Neuronal stem cell (in vitro differentiated cells): ENCODE measurements around the gene SYT6. TPM values are rescaled to one million over a fixed set of nuclear protein-coding genes. Genes with fewer than 3 reads are reported as not detected.
A peak's percentile ranks its signal among the peaks of the same experiment; 100 is the strongest.

Experiments
- DNase-seq: peaks from one replicate; pipeline ENCODE4 v3.0.0-alpha.2; 2013; ENCODE audit warnings: low spot score
- H2AFZ ChIP-seq: one replicate; pipeline ENCODE4 v1.6.1; 2013; ENCODE audit warnings: mild to moderate bottlenecking, low read length, inconsistent platforms
- H2AK5ac ChIP-seq: 2 replicates; pipeline ENCODE4 v1.6.1; 2013; ENCODE audit warnings: low read depth, mild to moderate bottlenecking, inconsistent platforms, low read length, moderate library complexity, mixed read lengths
- H2BK120ac ChIP-seq: 2 replicates; pipeline ENCODE4 v1.6.1; 2013; ENCODE audit warnings: low read depth, mild to moderate bottlenecking, inconsistent platforms, low read length, moderate library complexity, mixed read lengths
- H2BK12ac ChIP-seq: one replicate; pipeline ENCODE4 v1.6.1; 2013; ENCODE audit warnings: low read length, inconsistent platforms
- H2BK15ac ChIP-seq: 2 replicates; pipeline ENCODE4 v1.6.1; 2013; ENCODE audit warnings: mild to moderate bottlenecking, low read length, inconsistent platforms, mixed read lengths
- H2BK5ac ChIP-seq: one replicate; pipeline ENCODE4 v1.6.1; 2013; ENCODE audit warnings: inconsistent platforms, mild to moderate bottlenecking, low read length, moderate library complexity
- H3K14ac ChIP-seq: one replicate; pipeline ENCODE4 v1.6.1; 2013; ENCODE audit warnings: low read length, inconsistent platforms
- H3K18ac ChIP-seq: 2 replicates; pipeline ENCODE4 v1.6.1; 2013; ENCODE audit warnings: low read length, inconsistent platforms
- H3K23ac ChIP-seq: 2 replicates; pipeline ENCODE4 v1.6.1; 2013; ENCODE audit warnings: low read depth, mild to moderate bottlenecking, mixed read lengths, low read length, inconsistent platforms; ENCODE audit not compliant: poor library complexity
- H3K27ac ChIP-seq: replicated peaks from 3 replicates; pipeline ENCODE4 v1.5.1; 2013; ENCODE audit warnings: low read length, inconsistent platforms
- H3K27me3 ChIP-seq, 3 experiments: 2 replicates each; pipeline ENCODE4 v1.6.1; 2013; ENCODE audit warnings: low read length in 3 of 3, mild to moderate bottlenecking in 2 of 3, inconsistent platforms in 1 of 3, low read depth in 1 of 3, mixed read lengths in 1 of 3, moderate library complexity in 1 of 3; ENCODE audit not compliant: control insufficient read depth in 3 of 3, insufficient read depth in 3 of 3
- H3K36me3 ChIP-seq, 2 donors: replicated peaks in 1 of 2; 2 replicates each; pipeline ENCODE4 v1.6.1; 2013; ENCODE audit warnings: low read length in 2 of 2; ENCODE audit not compliant: control insufficient read depth in 2 of 2, insufficient read depth in 2 of 2
- H3K4ac ChIP-seq: 2 replicates; pipeline ENCODE4 v1.6.1; 2013; ENCODE audit warnings: inconsistent platforms, mild to moderate bottlenecking, low read length, moderate library complexity
- H3K4me1 ChIP-seq, 2 donors: 1 replicate in 1 of 2; 2 replicates in 1 of 2; pipeline ENCODE4 v1.6.1; 2013; ENCODE audit warnings: low read length in 2 of 2, low read depth in 1 of 2; ENCODE audit not compliant: control insufficient read depth in 2 of 2, insufficient read depth in 1 of 2
- H3K4me2 ChIP-seq: one replicate; pipeline ENCODE4 v1.6.1; 2013; ENCODE audit warnings: mild to moderate bottlenecking, low read length, inconsistent platforms; ENCODE audit not compliant: insufficient read depth, poor library complexity, severe bottlenecking
- H3K4me3 ChIP-seq, 2 donors: 2 replicates each; pipeline ENCODE4 v1.5.1; 2013; ENCODE audit warnings: low read length in 2 of 2, mild to moderate bottlenecking in 2 of 2, inconsistent platforms in 1 of 2, moderate library complexity in 1 of 2
- H3K79me1 ChIP-seq: one replicate; pipeline ENCODE4 v1.6.1; 2013; ENCODE audit warnings: low read depth, mild to moderate bottlenecking, inconsistent platforms, low read length, moderate library complexity
- H3K9ac ChIP-seq: one replicate; pipeline ENCODE4 v1.6.1; 2013; ENCODE audit warnings: mild to moderate bottlenecking, low read depth, low read length, inconsistent platforms; ENCODE audit not compliant: poor library complexity
- H3K9me3 ChIP-seq, 2 donors: replicated peaks in 1 of 2; 2 replicates each; pipeline versions ENCODE3 to v1.6.1; 2013; ENCODE audit warnings: low read length in 2 of 2, mild to moderate bottlenecking in 2 of 2, inconsistent platforms in 1 of 2, low read depth in 1 of 2, mixed read lengths in 1 of 2, moderate library complexity in 1 of 2; ENCODE audit not compliant: control insufficient read depth in 2 of 2, insufficient read depth in 1 of 2
- H4K8ac ChIP-seq: one replicate; pipeline ENCODE4 v1.6.1; 2013; ENCODE audit warnings: low read depth, mild to moderate bottlenecking, inconsistent platforms, low read length, moderate library complexity
- H4K91ac ChIP-seq: one replicate; pipeline ENCODE4 v1.6.1; 2013; ENCODE audit warnings: low read length, low read depth, mild to moderate bottlenecking, inconsistent platforms; ENCODE audit not compliant: poor library complexity
- WGBS, 2 donors: extraction: QIAGEN DNeasy Blood & Tissue Kit; methylation state at CpG; one replicate each; pipeline ENCODE4 v1.1.7; 2013; ENCODE audit warnings: missing lambda C conversion rate in 2 of 2, mixed read lengths in 1 of 2; ENCODE audit not compliant: insufficient read length in 2 of 2, insufficient replicate concordance in 1 of 2; ENCODE audit errors: extremely low coverage in 2 of 2; 5-methylcytosine and 5-hydroxymethylcytosine counted together
- polyA plus RNA-seq, 2 experiments: library from polyadenylated mRNA; stranded (reverse); fragments of 200-250 nt; gene quantifications; one replicate each; pipeline ENCODE4 v1.2.3, GENCODE V29; 2013

The SYT6 gene, protein sequence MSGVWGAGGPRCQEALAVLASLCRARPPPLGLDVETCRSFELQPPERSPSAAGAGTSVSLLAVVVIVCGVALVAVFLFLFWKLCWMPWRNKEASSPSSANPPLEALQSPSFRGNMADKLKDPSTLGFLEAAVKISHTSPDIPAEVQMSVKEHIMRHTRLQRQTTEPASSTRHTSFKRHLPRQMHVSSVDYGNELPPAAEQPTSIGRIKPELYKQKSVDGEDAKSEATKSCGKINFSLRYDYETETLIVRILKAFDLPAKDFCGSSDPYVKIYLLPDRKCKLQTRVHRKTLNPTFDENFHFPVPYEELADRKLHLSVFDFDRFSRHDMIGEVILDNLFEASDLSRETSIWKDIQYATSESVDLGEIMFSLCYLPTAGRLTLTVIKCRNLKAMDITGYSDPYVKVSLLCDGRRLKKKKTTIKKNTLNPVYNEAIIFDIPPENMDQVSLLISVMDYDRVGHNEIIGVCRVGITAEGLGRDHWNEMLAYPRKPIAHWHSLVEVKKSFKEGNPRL
- polyA plus RNA-seq (2013, experiment 1 of 2) = 6.2 TPM
- 6.2 TPM for polyA plus RNA-seq (2013, experiment 2 of 2)

GRCh38 chr1:114153261-114154145, at the start of gene SYT6:
Gene SYT6 (minus strand): TSS chr1:114153869. CDS start chr1:114153772, 97 bp downstream.
- H2BK15ac ChIP-seq = peak within 1 kb of the TSS; percentile 91
- no peak within 1 kb of the TSS for H4K91ac ChIP-seq
- WGBS, 2 donors = no CpG with 5 or more reads among the region's 70 CpGs
- no peak within 1 kb of the TSS for H2BK5ac ChIP-seq
- peak within 1 kb of the TSS; percentile 36 to 93 for H3K4me3 ChIP-seq
- H3K79me1 ChIP-seq = peaks cover 3% of the 10 kb centered on the region
- peak within 1 kb of the TSS; percentile 89 for H3K9ac ChIP-seq
- no peak within 1 kb of the TSS for H2BK120ac ChIP-seq
- H3K27ac ChIP-seq = no peak within 1 kb of the TSS
- no peaks in the 10 kb centered on the region for H3K9me3 ChIP-seq
- no peak within 1 kb of the TSS for H2AK5ac ChIP-seq
- peaks cover 5 to 91% (median 19%) of the 10 kb centered on the region in 3 experiments for H3K27me3 ChIP-seq
- no peak within 1 kb of the TSS for H3K4ac ChIP-seq
- H3K18ac ChIP-seq = peak within 1 kb of the TSS; percentile 97
- H4K8ac ChIP-seq = no peak within 1 kb of the TSS
- H2BK12ac ChIP-seq = peak within 1 kb of the TSS; percentile 30
- H3K14ac ChIP-seq = peak within 1 kb of the TSS; percentile 41
- H2AFZ ChIP-seq = peak within 1 kb of the TSS; percentile 95
- peak within 1 kb of the TSS; percentile 89 for H3K4me2 ChIP-seq
- H3K36me3 ChIP-seq = no peaks in the 10 kb centered on the region
- H3K4me1 ChIP-seq = peaks cover 3 to 24% of the 10 kb centered on the region in 2 donors
- H3K23ac ChIP-seq = peak within 1 kb of the TSS; percentile 49
- no peak for DNase-seq

GRCh38 chr1:114201486-114201885, 47.8 kb upstream of the SYT6 start:
- Histone ChIP-seq H2AFZ (no peak overlapping the region), H2BK15ac (no peak overlapping the region), H3K36me3 (no peaks in the 10 kb centered on the region), H3K4ac (no peak overlapping the region), H3K4me1 (peaks cover 0 to 3% of the 10 kb centered on the region in 2 donors), H2BK120ac (no peak overlapping the region), H3K27me3 (no peaks in the 10 kb centered on the region), H4K91ac (no peak overlapping the region), H3K79me1 (no peaks in the 10 kb centered on the region), H2BK5ac (no peak overlapping the region), H3K4me2 (no peak overlapping the region), H3K14ac (no peak overlapping the region), H3K4me3 (no peak overlapping the region), H3K9me3 (no peaks in the 10 kb centered on the region), H2BK12ac (no peak overlapping the region), H2AK5ac (no peak overlapping the region), H4K8ac (no peak overlapping the region), H3K23ac (no peak overlapping the region), H3K18ac (no peak overlapping the region), H3K27ac (no peak overlapping the region), H3K9ac (no peak overlapping the region)
- no peak for DNase-seq
- no CpG with 5 or more reads among the region's 3 CpGs for WGBS, 2 donors

DNA sequence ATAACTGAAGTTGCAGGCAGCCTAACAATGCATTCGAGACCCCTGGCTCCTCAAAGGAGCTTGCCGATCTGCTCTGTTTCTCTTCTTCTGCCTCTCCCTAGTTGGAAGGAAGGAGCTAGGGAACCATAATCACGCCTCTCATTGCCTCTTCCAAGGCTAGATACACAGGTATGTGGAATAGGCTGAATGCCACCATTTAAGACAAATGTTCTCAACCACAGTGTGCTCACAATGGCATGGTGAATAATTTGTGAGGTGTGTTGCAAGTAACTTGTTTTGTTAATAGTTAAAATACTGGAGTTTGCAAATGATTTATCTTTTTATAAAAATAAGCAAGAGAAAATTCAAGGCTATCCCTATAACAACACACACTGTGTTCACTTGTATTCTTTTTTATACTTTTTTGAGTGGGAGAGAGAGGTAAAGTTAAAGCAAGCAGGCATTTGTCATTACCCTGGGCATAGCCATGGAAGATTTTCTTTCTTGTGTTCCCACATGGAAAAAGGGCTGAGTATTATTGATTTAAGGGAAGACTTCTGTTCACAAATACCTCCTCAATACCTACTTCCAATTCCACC, 45.4 kb upstream of the SYT6 start:
- Histone ChIP-seq H3K18ac (no peak overlapping the region), H3K27me3 (no peaks in the 10 kb centered on the region), H2BK120ac (no peak overlapping the region), H4K8ac (no peak overlapping the region), H3K14ac (no peak overlapping the region), H3K23ac (no peak overlapping the region), H3K4me2 (no peak overlapping the region), H3K9me3 (no peaks in the 10 kb centered on the region), H3K27ac (no peak overlapping the region), H3K4me3 (no peak overlapping the region), H4K91ac (no peak overlapping the region), H3K4ac (no peak overlapping the region), H2AFZ (no peak overlapping the region), H2BK12ac (no peak overlapping the region), H3K9ac (no peak overlapping the region), H3K4me1 (peaks cover 0 to 3% of the 10 kb centered on the region in 2 donors), H3K79me1 (no peaks in the 10 kb centered on the region), H2BK15ac (no peak overlapping the region), H3K36me3 (no peaks in the 10 kb centered on the region), H2AK5ac (no peak overlapping the region), H2BK5ac (no peak overlapping the region)
- DNase-seq = no peak
- WGBS, 2 donors = no CpG with 5 or more reads among the region's 3 CpGs
